Ovary (tissue), 3 donors: ENCODE results near the gene STYX.

Experiments
- CTCF ChIP-seq, 3 donors: fragments of 450-650 bp in 2 of 3; fragments of 200-600 bp in 1 of 3; IDR thresholded peaks; one replicate each; pipeline versions ENCODE4 v1.5.1 to v1.8.0; 2016 to 2022; ENCODE audit warnings: antibody characterized with exemption in 3 of 3, mild to moderate bottlenecking in 1 of 3
- POLR2A ChIP-seq: fragments of 450-650 bp; IDR thresholded peaks from one replicate; pipeline ENCODE4 v1.6.1; 2017; ENCODE audit warnings: antibody characterized with exemption, mild to moderate bottlenecking, moderate library complexity
- donor health status: DM: no; HTN: no; CAD: no.

GRCh38 chr14:52703664-52704063 lies 26.3 kb upstream of the STYX start:
- TF ChIP-seq CTCF (IDR thresholded peaks at IDR 0.05) (no peak), POLR2A (no peak)
